Measurements from ENCODE around the gene FAM20A.

- TF ChIP-seq, protein P1, sequence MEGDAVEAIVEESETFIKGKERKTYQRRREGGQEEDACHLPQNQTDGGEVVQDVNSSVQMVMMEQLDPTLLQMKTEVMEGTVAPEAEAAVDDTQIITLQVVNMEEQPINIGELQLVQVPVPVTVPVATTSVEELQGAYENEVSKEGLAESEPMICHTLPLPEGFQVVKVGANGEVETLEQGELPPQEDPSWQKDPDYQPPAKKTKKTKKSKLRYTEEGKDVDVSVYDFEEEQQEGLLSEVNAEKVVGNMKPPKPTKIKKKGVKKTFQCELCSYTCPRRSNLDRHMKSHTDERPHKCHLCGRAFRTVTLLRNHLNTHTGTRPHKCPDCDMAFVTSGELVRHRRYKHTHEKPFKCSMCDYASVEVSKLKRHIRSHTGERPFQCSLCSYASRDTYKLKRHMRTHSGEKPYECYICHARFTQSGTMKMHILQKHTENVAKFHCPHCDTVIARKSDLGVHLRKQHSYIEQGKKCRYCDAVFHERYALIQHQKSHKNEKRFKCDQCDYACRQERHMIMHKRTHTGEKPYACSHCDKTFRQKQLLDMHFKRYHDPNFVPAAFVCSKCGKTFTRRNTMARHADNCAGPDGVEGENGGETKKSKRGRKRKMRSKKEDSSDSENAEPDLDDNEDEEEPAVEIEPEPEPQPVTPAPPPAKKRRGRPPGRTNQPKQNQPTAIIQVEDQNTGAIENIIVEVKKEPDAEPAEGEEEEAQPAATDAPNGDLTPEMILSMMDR (IDR thresholded peaks at IDR 0.05; ENCODE audit: borderline replicate concordance, extremely low read depth, low read length, poor library complexity, severe bottlenecking): no peak
- TF ChIP-seq EZH2 (IDR thresholded peaks at IDR 0.05; ENCODE audit: borderline replicate concordance, low read depth, low read length, severe bottlenecking): no peak
Observed at GRCh38 chr17:68501074-68501473, 100.1 kb downstream of the FAM20A start.

Measured in DND-41 (cell line).